Measurements from ENCODE around the gene DNAH12.
"Not testable (repeated sequence)": the region's sequence is repeated elsewhere in the genome, so short reads cannot be mapped to it uniquely, and the experiment has no call there.

DNAH12 gene

DNA sequence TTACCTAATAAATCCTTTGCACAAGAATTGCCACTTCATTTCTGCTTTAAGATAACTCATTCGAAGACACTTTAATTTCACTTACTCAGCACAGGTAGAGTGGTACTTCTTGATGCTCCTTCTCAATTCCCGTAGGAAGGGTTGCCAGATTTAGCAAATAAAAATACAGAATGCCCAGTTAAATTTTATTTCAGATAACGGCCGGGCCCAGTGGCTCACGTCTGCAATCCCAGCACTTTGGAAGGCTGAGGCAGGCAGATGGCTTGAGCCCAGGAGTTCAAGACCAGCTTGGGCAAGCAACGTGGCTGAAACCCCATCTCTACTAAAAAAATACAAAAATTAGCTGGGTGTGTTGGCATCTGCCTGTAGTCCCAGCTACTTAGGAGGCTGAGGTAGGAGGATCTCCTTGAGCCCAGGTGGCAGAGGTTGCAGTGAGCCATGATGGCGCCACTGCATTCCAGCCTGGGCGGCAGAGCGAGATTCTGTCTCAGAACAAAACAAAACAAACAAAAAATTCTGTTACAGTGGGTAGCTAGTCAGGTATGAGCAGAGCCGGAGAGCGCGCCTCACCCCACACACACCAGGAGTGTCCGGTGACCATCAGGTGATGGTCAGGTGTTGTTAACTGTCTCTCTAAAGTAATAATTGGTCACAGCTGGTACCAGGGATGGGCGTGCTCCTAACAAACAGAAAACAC is 92.8 kb downstream of the DNAH12 start:
- H3K27me3 ChIP-seq (ENCODE audit: insufficient read depth, insufficient read length), result no peaks in the 10 kb centered on the region
- no peak overlapping the region for H3K4me3 ChIP-seq (ENCODE audit: insufficient read length, low read depth)
- H3K36me3 ChIP-seq (ENCODE audit: insufficient read depth, insufficient read length, low read length), result no peaks in the 10 kb centered on the region
- H3K4me1 ChIP-seq (ENCODE audit: insufficient read depth, insufficient read length), result no peaks in the 10 kb centered on the region
- H3K9me3 ChIP-seq (ENCODE audit: insufficient read depth, low read length), result peaks cover 17% of the 10 kb centered on the region
- DNase-seq (ENCODE audit: low read depth, low spot score), result no peak
- no peak for TF ChIP-seq YY1 (IDR thresholded peaks at IDR 0.05; ENCODE audit: insufficient read depth, insufficient read length)
- no peak for TF ChIP-seq ZNF274 (IDR thresholded peaks at IDR 0.05; ENCODE audit: low read depth, low read length)
- no peak for TF ChIP-seq SUZ12 (IDR thresholded peaks at IDR 0.05; ENCODE audit: extremely low read depth, insufficient read depth, insufficient read length)
- no peak overlapping the region for H3K9ac ChIP-seq (ENCODE audit: insufficient read length, low read depth)

- H3K36me3 ChIP-seq (ENCODE audit: insufficient read depth, insufficient read length, low read length); H3K4me3 ChIP-seq (ENCODE audit: insufficient read length, low read depth); H3K4me1 ChIP-seq (ENCODE audit: insufficient read depth, insufficient read length); DNase-seq (ENCODE audit: low read depth, low spot score); H3K9ac ChIP-seq (ENCODE audit: insufficient read length, low read depth); H3K27me3 ChIP-seq (ENCODE audit: insufficient read depth, insufficient read length): not testable (repeated sequence)
- peaks cover 17% of the 10 kb centered on the region for H3K9me3 ChIP-seq (ENCODE audit: insufficient read depth, low read length)
Measured at GRCh38 chr3:57449276-57449847, 94.8 kb downstream of the DNAH12 start.

GRCh38 chr3:57448489-57448888 is 95.7 kb downstream of the DNAH12 start:
- H3K9ac ChIP-seq (ENCODE audit: insufficient read length, low read depth); DNase-seq (ENCODE audit: low read depth, low spot score); H3K36me3 ChIP-seq (ENCODE audit: insufficient read depth, insufficient read length, low read length); H3K27me3 ChIP-seq (ENCODE audit: insufficient read depth, insufficient read length); H3K4me1 ChIP-seq (ENCODE audit: insufficient read depth, insufficient read length); H3K4me3 ChIP-seq (ENCODE audit: insufficient read length, low read depth): not testable (repeated sequence)
- peaks cover 17% of the 10 kb centered on the region for H3K9me3 ChIP-seq (ENCODE audit: insufficient read depth, low read length)

DNA sequence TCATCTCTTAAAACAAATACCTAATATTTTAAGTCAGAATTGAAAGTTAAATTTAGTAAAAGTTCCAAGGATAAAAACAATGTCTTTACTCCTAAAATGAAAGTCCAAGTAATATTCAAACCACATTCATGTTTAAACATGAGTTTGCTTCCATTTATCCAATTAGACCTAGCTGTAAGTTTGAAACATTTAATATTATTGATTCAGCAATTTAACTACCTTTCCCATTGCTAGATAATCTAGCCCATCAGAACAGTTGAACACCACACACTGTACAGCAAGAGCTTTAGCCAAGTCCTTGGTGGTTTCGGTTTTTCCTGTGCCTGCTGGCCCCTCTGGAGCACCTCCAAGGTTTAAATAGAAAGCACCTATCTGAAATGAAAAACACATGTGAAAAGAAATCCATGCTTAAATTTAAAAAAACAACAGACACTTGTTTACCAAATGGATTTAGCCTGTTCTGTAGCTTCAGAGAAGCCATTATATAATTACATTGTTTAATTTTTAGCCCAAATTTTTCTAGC is 97.8 kb downstream of the DNAH12 start:
- no peak overlapping the region for H3K9ac ChIP-seq (ENCODE audit: insufficient read length, low read depth)
- H3K4me1 ChIP-seq (ENCODE audit: insufficient read depth, insufficient read length), result no peaks in the 10 kb centered on the region
- H3K4me3 ChIP-seq (ENCODE audit: insufficient read length, low read depth), result no peak overlapping the region
- H3K9me3 ChIP-seq (ENCODE audit: insufficient read depth, low read length), result peaks cover 10% of the 10 kb centered on the region; the same call in 1 of the 2 replicates
- no peak for TF ChIP-seq SUZ12 (IDR thresholded peaks at IDR 0.05; ENCODE audit: extremely low read depth, insufficient read depth, insufficient read length)
- no peak for TF ChIP-seq YY1 (IDR thresholded peaks at IDR 0.05; ENCODE audit: insufficient read depth, insufficient read length)
- no peaks in the 10 kb centered on the region for H3K36me3 ChIP-seq (ENCODE audit: insufficient read depth, insufficient read length, low read length)
- H3K27me3 ChIP-seq (ENCODE audit: insufficient read depth, insufficient read length), result no peaks in the 10 kb centered on the region
- DNase-seq (ENCODE audit: low read depth, low spot score), result no peak

DNA sequence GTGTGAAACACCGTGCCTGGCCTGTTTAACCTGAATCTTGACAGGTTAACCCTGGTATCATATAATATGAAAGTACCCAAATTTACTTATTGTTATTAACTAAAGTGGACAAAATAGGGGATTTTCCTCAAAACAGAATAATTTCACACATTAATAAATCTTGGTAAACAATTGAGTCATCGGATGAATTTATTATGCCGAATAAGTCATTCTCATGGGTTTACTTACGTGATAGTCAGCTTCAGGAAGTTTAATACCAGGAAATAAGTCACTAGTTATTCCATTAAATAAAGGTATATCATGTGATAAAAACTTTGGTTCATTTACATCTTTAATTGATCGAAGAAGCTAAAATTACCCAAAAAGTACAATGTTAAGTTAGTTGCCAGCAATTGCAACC is 99.7 kb downstream of the DNAH12 start:
- DNase-seq (ENCODE audit: low read depth, low spot score), result no peak
- Histone ChIP-seq H3K9ac (ENCODE audit: insufficient read length, low read depth) (no peak overlapping the region), H3K4me3 (ENCODE audit: insufficient read length, low read depth) (no peak overlapping the region), H3K27me3 (ENCODE audit: insufficient read depth, insufficient read length) (no peaks in the 10 kb centered on the region), H3K36me3 (ENCODE audit: insufficient read depth, insufficient read length, low read length) (no peaks in the 10 kb centered on the region), H3K4me1 (ENCODE audit: insufficient read depth, insufficient read length) (no peaks in the 10 kb centered on the region), H3K9me3 (ENCODE audit: insufficient read depth, low read length) (0 out of 2 replicates have a peak, but pooled peaks cover under 1% of the 10 kb centered on the region)
- TF ChIP-seq ZNF274 (IDR thresholded peaks at IDR 0.05; ENCODE audit: low read depth, low read length), result no peak
- TF ChIP-seq YY1 (IDR thresholded peaks at IDR 0.05; ENCODE audit: insufficient read depth, insufficient read length), result no peak
- no peak for TF ChIP-seq SUZ12 (IDR thresholded peaks at IDR 0.05; ENCODE audit: extremely low read depth, insufficient read depth, insufficient read length)

GRCh38 chr3:57440144-57440543 is 104.0 kb downstream of the DNAH12 start:
- not testable (repeated sequence) for H3K4me1 ChIP-seq (ENCODE audit: insufficient read depth, insufficient read length); H3K9ac ChIP-seq (ENCODE audit: insufficient read length, low read depth); H3K36me3 ChIP-seq (ENCODE audit: insufficient read depth, insufficient read length, low read length); H3K27me3 ChIP-seq (ENCODE audit: insufficient read depth, insufficient read length); H3K9me3 ChIP-seq (ENCODE audit: insufficient read depth, low read length); H3K4me3 ChIP-seq (ENCODE audit: insufficient read length, low read depth); DNase-seq (ENCODE audit: low read depth, low spot score)

DNA sequence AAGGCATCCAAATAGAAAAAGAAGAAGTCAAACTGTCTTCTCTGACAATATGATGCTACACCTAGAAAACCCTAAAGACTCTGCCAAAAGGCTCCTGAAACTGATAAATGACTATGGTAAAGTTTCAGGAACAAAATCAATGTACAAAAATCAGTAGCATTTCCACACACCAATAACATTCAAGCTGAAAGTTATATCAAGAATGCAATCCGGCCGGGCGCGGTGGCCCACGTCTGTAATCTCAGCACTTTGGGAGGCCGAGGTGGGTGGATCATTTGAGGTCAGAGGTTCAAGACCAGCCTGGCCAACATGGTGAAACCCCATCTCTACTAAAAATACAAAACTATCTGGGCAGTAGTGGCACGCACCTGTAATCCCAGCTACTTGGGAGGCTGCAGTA is 105.7 kb downstream of the DNAH12 start:
- H3K4me3 ChIP-seq (ENCODE audit: insufficient read length, low read depth); DNase-seq (ENCODE audit: low read depth, low spot score); H3K4me1 ChIP-seq (ENCODE audit: insufficient read depth, insufficient read length); H3K27me3 ChIP-seq (ENCODE audit: insufficient read depth, insufficient read length); H3K36me3 ChIP-seq (ENCODE audit: insufficient read depth, insufficient read length, low read length); H3K9ac ChIP-seq (ENCODE audit: insufficient read length, low read depth); H3K9me3 ChIP-seq (ENCODE audit: insufficient read depth, low read length): not testable (repeated sequence)

- H3K4me3 ChIP-seq (ENCODE audit: insufficient read length, low read depth), result no peak overlapping the region
- no peaks in the 10 kb centered on the region for H3K4me1 ChIP-seq (ENCODE audit: insufficient read depth, insufficient read length)
- no peak for DNase-seq (ENCODE audit: low read depth, low spot score)
- no peaks in the 10 kb centered on the region for H3K27me3 ChIP-seq (ENCODE audit: insufficient read depth, insufficient read length)
- no peak overlapping the region for H3K9ac ChIP-seq (ENCODE audit: insufficient read length, low read depth)
- no peaks in the 10 kb centered on the region for H3K36me3 ChIP-seq (ENCODE audit: insufficient read depth, insufficient read length, low read length)
- H3K9me3 ChIP-seq (ENCODE audit: insufficient read depth, low read length), result no peaks in the 10 kb centered on the region
- TF ChIP-seq ZNF274 (IDR thresholded peaks at IDR 0.05; ENCODE audit: low read depth, low read length) (no peak), SUZ12 (IDR thresholded peaks at IDR 0.05; ENCODE audit: extremely low read depth, insufficient read depth, insufficient read length) (no peak), YY1 (IDR thresholded peaks at IDR 0.05; ENCODE audit: insufficient read depth, insufficient read length) (no peak)
Measured at GRCh38 chr3:57436195-57436761, 107.9 kb downstream of the DNAH12 start.
